HG03342 (cell line): Measurements from ENCODE around the gene SLIT1.

ENCODE experiments used
- ATAC-seq: cut with Tn5 transposase; IDR thresholded peaks from one replicate; pipeline ENCODE4 v1.9.1; 2021; ENCODE audit warnings: mild to moderate bottlenecking, moderate library complexity; ENCODE audit not compliant: unreplicated experiment

Gene SLIT1

DNA sequence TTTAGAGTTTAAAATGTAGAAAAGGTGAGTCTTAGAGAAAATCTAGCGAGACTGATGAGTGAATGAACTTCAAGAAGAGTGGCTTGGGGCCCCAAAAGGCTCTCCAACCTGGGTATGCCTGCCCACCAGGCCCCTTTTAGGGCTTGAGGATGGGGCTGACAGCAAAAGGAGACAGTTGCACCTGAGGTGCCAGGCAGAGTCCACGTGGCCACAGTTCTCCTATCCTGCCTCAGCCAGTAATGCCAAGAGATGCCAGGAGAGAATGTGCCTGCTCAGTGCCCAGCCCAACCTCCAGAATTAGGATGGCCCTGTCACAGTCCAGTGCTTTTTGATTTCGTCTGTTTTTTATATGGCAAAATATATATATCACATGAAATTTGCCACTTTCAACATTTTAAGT is 156.5 kb downstream of the SLIT1 start:
- ATAC-seq: no peak

- no peak for ATAC-seq
These were observed 157.0 kb downstream of the SLIT1 start for GRCh38 chr10:97028832-97029178.

- ATAC-seq: no peak
These were observed 157.5 kb downstream of the SLIT1 start for GRCh38 chr10:97028126-97028831.

DNA sequence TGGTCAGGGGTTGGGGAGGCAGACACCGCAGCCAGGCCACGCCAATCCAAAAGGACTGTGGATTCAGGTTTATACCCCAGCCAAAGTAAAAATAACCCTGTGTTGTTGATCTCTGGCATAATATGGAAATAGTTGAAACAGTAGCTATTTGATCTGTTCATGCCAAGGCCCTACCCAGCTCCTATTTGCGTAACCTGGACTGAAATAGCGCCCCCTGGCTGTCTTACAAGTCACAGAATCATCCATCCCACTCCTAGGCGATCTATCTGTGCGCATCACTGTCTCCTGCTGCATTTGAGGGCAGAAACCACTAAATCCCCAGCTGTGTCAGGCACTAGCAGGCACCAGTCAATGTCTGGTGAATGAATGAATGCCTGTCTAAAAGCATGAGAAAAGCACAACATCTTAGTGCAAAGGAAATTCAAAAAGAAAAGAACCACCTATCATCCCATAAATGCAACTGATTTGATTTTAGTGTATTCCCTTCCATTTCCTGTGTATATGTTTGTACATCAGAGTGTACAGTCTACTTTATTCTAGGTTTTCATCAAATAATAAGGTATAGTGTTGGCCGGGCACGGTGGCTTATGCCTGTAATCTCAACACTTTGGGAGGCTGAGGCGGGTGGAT is 160.0 kb downstream of the SLIT1 start:
- no peak for ATAC-seq

DNA sequence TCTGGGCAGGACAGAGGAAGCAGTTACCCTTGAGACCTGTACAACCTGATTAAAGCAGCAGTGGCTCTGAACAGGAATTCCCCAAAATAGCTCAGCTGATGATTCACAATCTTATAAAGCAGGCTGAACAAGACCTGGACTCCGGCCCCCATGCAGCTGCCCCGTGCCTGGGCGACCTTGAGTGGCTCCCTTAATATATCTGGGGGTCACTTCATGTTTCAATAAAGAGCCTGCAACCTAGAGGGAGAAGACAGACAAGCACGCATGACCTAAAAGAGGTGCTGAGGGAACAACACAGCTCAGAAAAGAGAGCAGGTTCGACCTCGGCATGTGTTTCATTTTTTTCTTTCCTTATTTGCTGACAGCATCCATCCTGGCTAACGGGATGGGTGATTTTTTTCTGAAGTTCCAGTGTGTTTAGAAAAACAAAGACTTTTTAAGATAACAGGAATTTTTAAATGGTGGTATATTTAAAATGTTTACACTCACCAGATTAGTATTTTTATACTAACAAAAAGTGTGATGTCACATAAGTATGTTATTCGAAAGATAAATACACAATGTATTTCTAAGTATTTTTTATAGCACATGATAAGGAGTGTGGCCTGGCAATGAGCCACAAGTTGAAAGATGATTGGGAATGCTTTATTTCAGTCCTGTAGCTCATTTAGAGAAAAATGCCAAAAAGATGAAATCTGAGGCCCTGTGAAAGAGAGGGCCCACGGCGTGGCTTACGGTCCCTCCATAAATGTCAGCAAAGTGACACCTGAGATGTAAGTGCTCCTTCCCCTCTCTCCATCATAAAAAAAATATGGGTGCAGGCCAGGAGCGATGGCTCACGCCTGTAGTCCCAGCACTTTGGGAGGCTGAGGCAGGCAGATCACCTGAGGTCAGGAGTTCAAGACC is 161.3 kb downstream of the SLIT1 start:
- no peak for ATAC-seq

- no peak for ATAC-seq
These were observed 162.2 kb downstream of the SLIT1 start for GRCh38 chr10:97023401-97024167.

DNA sequence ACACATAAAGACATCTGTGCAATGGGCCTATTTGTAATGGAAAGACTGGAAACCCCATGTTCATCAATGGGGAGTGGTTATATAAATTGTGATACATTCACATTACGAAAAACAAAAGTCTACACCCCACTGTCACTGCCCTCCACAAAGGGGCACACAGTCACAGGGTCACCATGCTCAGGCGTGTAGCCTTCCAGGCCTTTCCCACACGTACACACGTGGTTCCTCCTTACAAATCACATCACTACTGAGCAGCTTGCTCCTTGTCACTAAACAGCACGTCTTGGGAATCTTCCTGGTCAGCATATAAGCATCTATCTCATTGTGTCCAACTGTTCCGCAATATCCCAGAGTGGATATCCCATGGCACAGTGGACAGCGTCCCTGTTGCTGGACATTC is 163.1 kb downstream of the SLIT1 start:
- ATAC-seq: no peak

- no peak for ATAC-seq
These were observed 165.0 kb downstream of the SLIT1 start for GRCh38 chr10:97020452-97021400.

GRCh38 chr10:97019213-97019844 is 166.4 kb downstream of the SLIT1 start:
- ATAC-seq: no peak

DNA sequence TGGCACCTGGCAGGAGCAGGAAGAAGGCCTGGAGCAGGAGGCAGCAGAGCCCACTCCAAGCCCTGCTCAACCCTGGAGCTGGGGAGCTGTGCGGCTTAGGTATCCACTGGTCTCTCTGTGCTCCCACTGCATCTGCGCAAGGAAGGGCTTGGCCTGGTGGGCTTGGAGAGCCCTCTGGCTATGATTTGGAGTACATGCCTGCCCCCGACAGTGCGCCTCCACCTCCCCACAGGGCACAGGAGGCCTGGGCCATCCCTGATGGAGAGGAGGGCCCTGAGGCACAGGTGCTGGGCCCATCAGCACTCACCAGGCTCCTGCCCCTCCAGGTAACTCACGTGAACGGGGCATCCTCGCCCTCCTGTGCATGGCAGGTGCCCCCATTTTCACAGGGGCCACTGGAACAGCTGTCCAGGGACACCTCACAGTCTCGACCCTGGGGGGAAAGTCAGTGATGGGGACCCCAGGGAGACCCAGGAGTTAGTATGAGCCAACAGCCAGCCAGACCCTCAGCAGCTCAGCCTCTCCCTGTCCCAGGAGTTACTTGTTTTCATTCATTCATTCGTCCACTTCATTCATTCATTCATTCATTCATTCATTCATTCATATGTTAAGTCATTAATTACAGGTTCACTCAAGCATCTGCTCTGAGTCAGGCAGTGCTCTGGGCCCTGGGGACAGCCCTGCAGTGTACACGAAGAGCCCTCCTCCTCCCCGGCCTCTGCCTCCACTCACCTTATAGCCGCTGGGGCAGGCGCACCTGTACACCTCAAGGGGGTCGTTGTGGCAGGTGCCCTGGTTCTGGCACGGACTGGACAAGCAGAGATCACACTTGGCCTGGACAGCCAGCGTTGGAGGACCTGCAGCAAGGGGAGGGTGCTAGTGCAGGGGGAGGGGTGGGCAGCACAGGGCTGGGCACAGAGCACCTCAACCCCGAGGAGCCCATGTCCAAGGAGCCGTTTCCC is 167.2 kb downstream of the SLIT1 start:
- no peak for ATAC-seq

GRCh38 chr10:97017474-97017903 is 168.3 kb downstream of the SLIT1 start:
- peak; percentile 3 for ATAC-seq

GRCh38 chr10:97016728-97017473 is 168.9 kb downstream of the SLIT1 start:
- ATAC-seq: peak; percentile 66

GRCh38 chr10:97015240-97015639 is 170.5 kb downstream of the SLIT1 start:
- ATAC-seq: no peak

- ATAC-seq: no peak
These were observed 171.8 kb downstream of the SLIT1 start for GRCh38 chr10:97013983-97014382.

DNA sequence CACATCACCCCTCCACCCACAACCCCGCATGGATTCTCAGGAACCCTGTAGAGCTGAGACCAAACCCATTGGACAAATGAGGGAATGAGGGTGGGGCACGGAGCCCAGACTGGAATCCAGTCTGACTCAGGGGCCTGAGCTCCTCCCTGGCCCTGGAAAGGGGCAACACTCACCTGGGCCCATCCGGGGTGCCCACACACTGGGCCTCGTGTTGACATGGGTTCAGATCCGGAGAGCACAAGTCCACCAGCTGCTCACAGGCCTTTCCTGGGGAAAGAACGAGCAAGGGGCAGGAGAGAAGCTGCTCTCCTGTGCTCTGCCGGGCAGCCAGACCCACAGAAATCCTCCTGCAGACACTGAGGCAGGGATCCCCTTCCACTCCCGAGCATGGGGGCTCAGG is 172.2 kb downstream of the SLIT1 start:
- ATAC-seq: no peak

- no peak for ATAC-seq
These were observed 173.3 kb downstream of the SLIT1 start for GRCh38 chr10:97012470-97012869.

GRCh38 chr10:97011397-97011796 is 174.4 kb downstream of the SLIT1 start:
- ATAC-seq: no peak
